ENCODE results near the gene TNK2.

The TNK2 gene

GRCh38 chr3:195899701-195900435 lies 8.5 kb downstream of the TNK2 start:
- DNase-seq (ENCODE audit: low read depth), result no peak

DNA sequence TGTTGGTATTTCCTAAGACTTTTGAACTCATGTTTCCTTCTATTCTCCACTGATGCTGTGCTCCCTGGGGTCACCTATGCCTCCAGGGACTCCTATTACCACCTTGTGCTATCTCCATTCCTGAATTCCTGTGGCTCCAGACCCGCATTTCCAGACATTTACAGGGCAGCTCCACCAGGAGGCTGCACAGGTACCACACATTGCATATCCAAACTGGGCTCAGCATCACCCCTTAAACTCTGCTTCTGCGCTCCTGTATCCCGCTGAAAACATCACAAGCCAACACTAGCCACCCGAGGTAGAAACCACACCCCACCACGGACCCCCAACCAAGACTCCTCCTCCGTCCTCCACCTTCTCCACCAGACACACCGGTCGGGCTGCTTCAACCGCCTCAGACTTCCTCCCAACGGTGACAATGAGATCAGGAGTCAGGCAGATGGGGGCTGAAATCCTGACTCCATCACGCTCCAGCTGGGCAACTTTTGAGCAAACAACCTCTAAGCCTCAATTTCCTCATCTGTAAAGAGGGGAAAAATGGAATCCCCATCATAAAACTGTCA lies 10.4 kb downstream of the TNK2 start:
- no peak for DNase-seq (ENCODE audit: low read depth)

DNA sequence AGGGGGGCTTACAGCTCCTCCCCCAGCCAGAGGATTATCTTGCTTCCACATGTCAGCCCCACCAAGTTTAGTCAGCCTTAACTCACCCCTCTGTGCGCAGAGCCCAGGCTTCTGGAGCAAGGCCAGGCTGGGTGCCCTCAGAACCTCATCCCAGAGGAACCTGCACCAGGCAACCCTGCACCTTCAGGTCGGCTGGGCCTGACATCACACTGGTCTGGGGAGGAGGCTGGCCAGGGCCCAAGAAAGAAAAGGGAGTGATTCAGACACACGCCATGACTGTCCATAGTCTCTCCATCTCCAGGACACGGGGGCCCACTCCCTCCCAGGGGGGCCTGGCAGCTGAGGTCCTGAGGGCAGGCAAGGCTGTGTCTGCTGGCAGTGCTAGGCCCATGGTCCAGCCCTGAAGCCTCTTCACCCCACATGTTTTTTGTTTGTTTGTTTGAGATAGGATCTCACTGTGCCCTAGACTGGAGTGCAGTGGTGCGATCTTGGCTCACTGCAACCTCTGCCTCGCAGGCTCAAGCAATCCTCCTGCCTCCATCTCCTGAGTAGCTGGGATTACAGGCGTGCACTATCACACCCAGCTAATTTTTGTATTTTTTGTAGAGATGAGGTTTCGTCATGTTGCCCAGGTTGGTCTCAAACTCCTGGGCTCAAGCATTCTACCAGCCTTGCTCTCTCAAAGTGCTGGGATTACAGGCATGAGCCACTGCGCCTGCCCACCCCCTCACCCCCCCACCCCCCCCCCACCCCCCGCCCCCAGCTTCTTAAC lies 11.1 kb downstream of the TNK2 start:
- no peak for DNase-seq (ENCODE audit: low read depth)

GRCh38 chr3:195896361-195897080 lies 11.8 kb downstream of the TNK2 start:
- no peak for DNase-seq (ENCODE audit: low read depth)

DNA sequence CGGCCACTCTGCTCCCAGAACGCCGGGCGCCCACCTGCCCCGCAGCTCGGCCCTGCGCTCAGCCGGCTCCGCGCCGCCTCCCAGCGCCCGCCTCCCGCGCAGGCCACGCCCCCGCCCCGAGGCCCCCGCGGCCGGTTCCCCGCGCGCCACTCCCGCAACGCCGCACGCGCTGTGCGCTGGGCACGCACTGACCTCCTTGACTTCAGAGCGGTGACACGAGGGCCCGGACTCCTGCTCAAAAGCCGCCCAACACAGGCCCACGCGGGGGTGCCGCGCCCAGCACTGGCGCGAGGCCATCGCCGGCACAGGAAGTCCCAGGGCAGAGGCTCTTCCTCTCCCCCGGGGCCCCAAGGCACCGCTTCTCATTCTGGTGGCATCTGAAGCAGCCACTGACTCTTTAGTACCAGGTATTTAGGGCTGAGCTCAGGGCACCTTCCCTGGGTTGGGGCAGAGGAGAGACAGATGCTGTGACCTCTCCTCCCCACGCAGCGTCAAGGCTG lies 12.4 kb downstream of the TNK2 start:
- DNase-seq (ENCODE audit: low read depth), result peak; percentile 61

- DNase-seq (ENCODE audit: low read depth), result peak; percentile 36
These were observed 13.1 kb downstream of the TNK2 start for GRCh38 chr3:195895078-195895860.

DNA sequence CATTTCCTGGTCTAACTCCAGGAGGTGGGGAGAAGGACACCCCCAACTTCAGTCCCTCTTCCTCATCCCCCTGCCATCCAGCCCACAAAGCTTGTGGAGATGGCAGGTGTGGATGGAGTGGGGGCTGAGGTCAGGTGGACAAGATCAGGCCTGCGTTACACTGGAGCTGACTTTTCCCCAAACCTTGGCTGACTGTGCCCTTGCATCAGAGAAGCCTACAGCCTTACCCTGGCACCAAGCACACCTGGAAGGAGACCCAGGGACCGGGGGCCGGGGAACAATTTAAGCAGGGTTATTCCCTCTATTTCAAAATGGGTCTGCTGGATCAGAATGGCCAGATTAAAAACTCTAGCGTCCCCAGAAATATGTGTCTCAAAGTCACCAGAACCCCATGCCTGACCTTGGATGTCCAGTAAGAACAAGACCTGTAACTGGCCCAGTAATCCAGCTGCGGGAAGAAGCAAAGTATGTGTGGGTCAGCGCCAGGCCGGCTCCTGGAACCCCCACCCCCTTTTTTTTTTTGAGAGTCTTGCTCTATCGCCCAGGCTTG lies 14.4 kb downstream of the TNK2 start:
- no peak for DNase-seq (ENCODE audit: low read depth)

DNA sequence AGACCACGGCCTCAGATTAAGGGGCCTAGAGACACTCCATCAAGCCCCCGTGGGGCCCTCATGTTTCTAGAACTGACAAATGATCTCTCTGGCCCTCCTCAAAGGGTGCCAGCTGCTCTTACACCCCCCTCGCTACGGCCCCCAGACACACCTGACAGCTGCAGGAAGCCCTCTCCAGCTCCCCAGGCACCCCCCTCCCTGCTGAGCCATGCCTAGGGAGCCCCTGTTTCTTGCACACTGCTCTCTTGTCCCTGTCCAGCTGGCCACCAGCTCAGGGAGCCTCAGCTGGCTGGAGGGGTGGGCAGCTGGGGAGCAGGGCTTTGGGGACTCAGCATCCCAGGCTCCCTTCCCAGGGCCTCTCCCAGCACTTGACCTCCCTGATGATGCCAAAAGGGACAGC lies 14.8 kb downstream of the TNK2 start:
- no peak for DNase-seq (ENCODE audit: low read depth)

- DNase-seq (ENCODE audit: low read depth), result no peak
These were observed 15.3 kb downstream of the TNK2 start for GRCh38 chr3:195893044-195893395.

- DNase-seq (ENCODE audit: low read depth), result no peak
These were observed 16.0 kb downstream of the TNK2 start for GRCh38 chr3:195892105-195893043.

GRCh38 chr3:195891431-195892104 lies 16.8 kb downstream of the TNK2 start:
- no peak for DNase-seq (ENCODE audit: low read depth)

DNA sequence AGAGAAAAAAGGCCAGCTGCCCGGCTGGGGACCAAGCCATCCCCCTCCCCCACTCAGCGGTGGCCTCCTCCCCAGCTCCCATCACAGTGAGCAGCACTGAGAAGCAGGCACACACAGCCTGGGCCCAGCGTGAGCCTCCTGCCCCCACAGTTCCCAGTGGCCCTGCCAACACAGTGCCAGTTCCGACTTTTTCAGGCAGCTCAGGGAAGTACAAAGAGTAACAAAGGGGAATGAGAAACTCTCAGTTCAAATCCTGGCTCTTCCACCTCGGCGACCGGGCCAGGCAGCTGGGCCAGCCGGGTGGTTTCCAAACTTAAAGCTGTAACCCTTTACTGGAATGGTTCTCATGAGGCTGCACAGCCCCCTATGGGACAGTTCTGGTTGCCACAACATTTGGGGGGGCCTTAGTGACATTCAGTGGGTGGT lies 18.5 kb downstream of the TNK2 start:
- no peak for DNase-seq (ENCODE audit: low read depth)

GRCh38 chr3:195888981-195889869 lies 19.1 kb downstream of the TNK2 start:
- no peak for DNase-seq (ENCODE audit: low read depth)

DNA sequence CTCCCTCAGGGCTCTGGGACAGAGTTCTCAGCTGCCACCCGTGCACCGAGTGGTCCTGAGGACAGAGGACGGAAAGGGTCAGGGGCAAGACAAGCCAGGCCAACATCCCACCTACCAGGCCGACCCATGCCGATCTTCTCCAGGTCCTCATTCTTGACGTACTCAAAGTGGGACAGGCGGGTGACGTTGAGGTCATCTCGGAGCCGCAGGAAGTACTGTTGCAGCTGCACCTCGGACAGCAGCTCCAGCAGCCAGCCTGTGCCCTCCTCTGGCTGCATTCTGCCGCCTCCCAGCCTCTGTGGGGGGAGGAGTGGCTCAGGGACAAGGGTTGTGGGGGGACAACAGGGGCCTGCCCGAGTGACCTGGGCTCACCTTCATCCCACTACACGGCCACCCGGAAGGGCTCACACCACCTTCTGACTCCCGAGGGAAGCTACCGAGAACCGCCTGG lies 20.0 kb downstream of the TNK2 start:
- no peak for DNase-seq (ENCODE audit: low read depth)

- no peak for DNase-seq (ENCODE audit: low read depth)
These were observed 20.7 kb downstream of the TNK2 start for GRCh38 chr3:195887670-195888069.

DNA sequence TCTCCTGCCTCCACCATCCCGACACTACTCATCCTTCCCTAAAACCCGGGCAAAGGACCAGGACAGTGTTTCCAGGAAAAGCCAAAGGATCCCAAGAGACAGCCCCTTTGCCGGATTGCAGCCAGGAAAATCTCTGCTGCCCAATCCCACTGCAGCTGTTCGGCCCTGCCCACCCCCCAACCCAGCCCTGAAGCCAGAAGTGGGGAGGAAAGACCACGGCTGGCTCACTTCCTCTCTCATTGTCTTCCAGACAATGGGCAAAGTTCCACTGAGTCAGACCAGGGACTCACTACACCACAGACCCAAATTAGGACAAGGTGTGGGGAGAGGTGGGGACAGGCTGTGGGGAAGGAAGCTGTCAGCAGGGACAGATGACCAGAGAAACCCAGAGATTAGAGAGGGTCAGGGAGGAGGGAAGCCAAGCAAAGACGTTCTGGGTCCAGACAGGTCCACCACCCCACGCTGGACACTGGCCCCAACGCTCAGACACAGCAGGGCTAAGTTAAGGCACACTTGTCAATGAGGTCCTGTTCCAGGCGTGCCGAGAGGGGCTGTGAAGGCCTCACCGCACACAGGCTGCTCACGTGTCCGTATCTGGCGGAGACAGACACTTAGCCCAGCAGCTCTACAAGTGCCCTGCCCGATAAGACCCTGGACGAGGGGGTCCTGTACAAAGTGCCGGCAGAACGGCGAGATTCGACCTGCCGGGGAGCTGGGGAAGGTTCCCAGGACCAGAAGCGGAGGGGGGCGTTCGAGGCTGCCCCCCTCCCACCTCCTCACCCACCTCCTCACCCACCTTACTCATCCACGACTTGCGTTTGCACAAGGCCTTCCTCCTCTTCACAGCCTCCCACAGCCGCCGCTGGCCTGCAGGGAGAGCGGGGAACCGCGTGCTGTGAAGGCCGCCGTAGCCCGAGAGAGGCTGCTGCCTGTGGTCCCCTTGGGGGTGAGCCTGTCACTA lies 21.9 kb downstream of the TNK2 start:
- no peak for DNase-seq (ENCODE audit: low read depth)

Measured in activated T-helper 1 cell treated with Interleukin-2 at 50 U/mL for 16 hours (primary cell).